HepG2 (cell line): ENCODE results near the gene SEPHS2. TPM values are rescaled to one million over a fixed set of nuclear protein-coding genes. Genes with fewer than 3 reads are reported as not detected.

ENCODE experiments used
- BRCA1 ChIP-seq: sonication (generic); formaldehyde crosslinking; IDR thresholded peaks from 2 replicates; pipeline ENCODE4 v1.4.0; 2020; ENCODE audit warnings: missing genetic modification reagents
- CAMTA2 ChIP-seq: sonication (generic); formaldehyde crosslinking; IDR thresholded peaks from 2 replicates; pipeline ENCODE4 v1.4.0; 2020; ENCODE audit warnings: mild to moderate bottlenecking, missing genetic modification reagents, borderline replicate concordance
- HMG20A ChIP-seq: IDR thresholded peaks from 2 replicates; pipeline ENCODE4 v1.6.1; 2016; ENCODE audit warnings: borderline replicate concordance
- HNF4A ChIP-seq: sonication (generic); formaldehyde crosslinking; IDR thresholded peaks from 2 replicates; pipeline ENCODE4 v1.4.0; 2020; ENCODE audit warnings: missing genetic modification reagents
- KAT8 ChIP-seq: IDR thresholded peaks from 2 replicates; pipeline ENCODE4 v1.6.1; 2016; ENCODE audit warnings: missing genetic modification reagents, missing compliant biosample characterization
- MED8 ChIP-seq: sonication (generic); formaldehyde crosslinking; IDR thresholded peaks from 2 replicates; pipeline ENCODE4 v1.8.1; 2023; ENCODE audit warnings: mild to moderate bottlenecking, missing genetic modification reagents; ENCODE audit not compliant: insufficient replicate concordance
- MTA1 ChIP-seq: sonication (generic); formaldehyde crosslinking; IDR thresholded peaks from 2 replicates; pipeline ENCODE4 v1.4.0; 2020; ENCODE audit warnings: missing genetic modification reagents, mild to moderate bottlenecking, borderline replicate concordance
- MXD4 ChIP-seq: IDR thresholded peaks from 2 replicates; pipeline ENCODE4 v1.6.1; 2016; ENCODE audit warnings: mild to moderate bottlenecking, missing biosample characterization, missing genetic modification reagents
- MZF1 ChIP-seq: sonication (generic); formaldehyde crosslinking; IDR thresholded peaks from 2 replicates; pipeline ENCODE4 v1.8.1; 2023; ENCODE audit warnings: mild to moderate bottlenecking, missing genetic modification reagents, borderline replicate concordance
- ONECUT2 ChIP-seq: sonication (generic); formaldehyde crosslinking; IDR thresholded peaks from 2 replicates; pipeline ENCODE4 v1.4.0; 2020; ENCODE audit warnings: missing genetic modification reagents
- REXO4 ChIP-seq: sonication (generic); formaldehyde crosslinking; IDR thresholded peaks from 2 replicates; pipeline ENCODE4 v1.8.0; 2022; ENCODE audit warnings: missing genetic modification reagents, mild to moderate bottlenecking, borderline replicate concordance
- RFX1 ChIP-seq: fragments of 450-650 bp; IDR thresholded peaks from 2 replicates; pipeline ENCODE4 v1.6.1; 2017
- SETDB1 ChIP-seq: sonication (generic); formaldehyde crosslinking; IDR thresholded peaks from 2 replicates; pipeline ENCODE4 v1.5.1; 2020; ENCODE audit warnings: missing genetic modification reagents, mild to moderate bottlenecking, borderline replicate concordance
- ZC3H13 ChIP-seq: sonication (generic); formaldehyde crosslinking; IDR thresholded peaks from 2 replicates; pipeline ENCODE4 v1.8.1; 2023; ENCODE audit warnings: mild to moderate bottlenecking, missing genetic modification reagents, moderate library complexity
- ZNF225 ChIP-seq: sonication (generic); formaldehyde crosslinking; IDR thresholded peaks from 2 replicates; pipeline ENCODE4 v1.4.0; 2020; ENCODE audit warnings: mild to moderate bottlenecking, missing genetic modification reagents
- ZNF251 ChIP-seq: sonication (generic); formaldehyde crosslinking; IDR thresholded peaks from 2 replicates; pipeline ENCODE4 v1.9.0; 2021; ENCODE audit warnings: mild to moderate bottlenecking, missing genetic modification reagents
- ZNF263 ChIP-seq: sonication (generic); formaldehyde crosslinking; IDR thresholded peaks from 2 replicates; pipeline ENCODE4 v1.4.0; 2020; ENCODE audit warnings: missing genetic modification reagents
- ZNF335 ChIP-seq: sonication (generic); formaldehyde crosslinking; IDR thresholded peaks from 2 replicates; pipeline ENCODE4 v1.4.0; 2020; ENCODE audit warnings: missing genetic modification reagents
- ZNF34 ChIP-seq: sonication (generic); formaldehyde crosslinking; IDR thresholded peaks from 2 replicates; pipeline ENCODE4 v1.4.0; 2020; ENCODE audit warnings: mild to moderate bottlenecking, missing genetic modification reagents, borderline replicate concordance
- ZNF589 ChIP-seq: sonication (generic); formaldehyde crosslinking; conservative IDR thresholded peaks from 2 replicates; pipeline ENCODE4 v1.8.0; 2022; ENCODE audit warnings: mild to moderate bottlenecking, moderate library complexity, missing genetic modification reagents
- ZNF616 ChIP-seq: sonication (generic); formaldehyde crosslinking; IDR thresholded peaks from 2 replicates; pipeline ENCODE4 v1.5.0; 2020; ENCODE audit warnings: low read depth, mild to moderate bottlenecking, missing genetic modification reagents
- ZZZ3 ChIP-seq: sonication (generic); formaldehyde crosslinking; IDR thresholded peaks from 2 replicates; pipeline ENCODE4 v1.4.0; 2020; ENCODE audit warnings: missing genetic modification reagents, mild to moderate bottlenecking, borderline replicate concordance
- polyA plus RNA-seq, 8 experiments: library from polyadenylated mRNA; depleted of rRNA in 3 of 8; stranded (reverse) in 7 of 8; unstranded in 1 of 8; fragments of >200 nt; fragmentation: Illumina TruSeq in 4 of 8; extraction: Trizol in 4 of 8; gene quantifications; 2 replicates each; pipeline versions ENCODE4 v1.2.1 to v1.2.3, GENCODE V29; 2011 to 2016; ENCODE audit warnings: low read depth in 4 of 8, missing spikeins in 1 of 8, mixed read lengths in 1 of 8; ENCODE audit not compliant: insufficient read depth in 1 of 8
- total RNA-seq, 5 experiments: library from RNA; depleted of rRNA; stranded (reverse); fragments of >200 nt; fragmentation: Illumina TruSeq; extraction: Trizol; gene quantifications; 2 replicates each; pipeline ENCODE4 v1.2.3, GENCODE V29; 2016; ENCODE audit warnings: low read depth in 1 of 5
- TF ChIP-seq, protein P1 (sequence below): sonication (generic); formaldehyde crosslinking; IDR thresholded peaks from 2 replicates; pipeline ENCODE4 v1.4.0; 2020; ENCODE audit warnings: missing genetic modification reagents
- TF ChIP-seq, protein P2 (sequence below): sonication (generic); formaldehyde crosslinking; IDR thresholded peaks from 2 replicates; pipeline ENCODE4; 2020; ENCODE audit warnings: missing genetic modification reagents, mild to moderate bottlenecking, borderline replicate concordance
- TF ChIP-seq, protein P3 (sequence below): sonication (generic); IDR thresholded peaks from 2 replicates; pipeline ENCODE4 v1.6.1; 2016; ENCODE audit warnings: low read depth, borderline replicate concordance

Gene SEPHS2
- total and polyA plus RNA-seq, 2 of the 13 experiments (the other 11 are each of a cell fraction or from before 2014, with no cell fraction given), result 20.7 to 127 TPM

DNA sequence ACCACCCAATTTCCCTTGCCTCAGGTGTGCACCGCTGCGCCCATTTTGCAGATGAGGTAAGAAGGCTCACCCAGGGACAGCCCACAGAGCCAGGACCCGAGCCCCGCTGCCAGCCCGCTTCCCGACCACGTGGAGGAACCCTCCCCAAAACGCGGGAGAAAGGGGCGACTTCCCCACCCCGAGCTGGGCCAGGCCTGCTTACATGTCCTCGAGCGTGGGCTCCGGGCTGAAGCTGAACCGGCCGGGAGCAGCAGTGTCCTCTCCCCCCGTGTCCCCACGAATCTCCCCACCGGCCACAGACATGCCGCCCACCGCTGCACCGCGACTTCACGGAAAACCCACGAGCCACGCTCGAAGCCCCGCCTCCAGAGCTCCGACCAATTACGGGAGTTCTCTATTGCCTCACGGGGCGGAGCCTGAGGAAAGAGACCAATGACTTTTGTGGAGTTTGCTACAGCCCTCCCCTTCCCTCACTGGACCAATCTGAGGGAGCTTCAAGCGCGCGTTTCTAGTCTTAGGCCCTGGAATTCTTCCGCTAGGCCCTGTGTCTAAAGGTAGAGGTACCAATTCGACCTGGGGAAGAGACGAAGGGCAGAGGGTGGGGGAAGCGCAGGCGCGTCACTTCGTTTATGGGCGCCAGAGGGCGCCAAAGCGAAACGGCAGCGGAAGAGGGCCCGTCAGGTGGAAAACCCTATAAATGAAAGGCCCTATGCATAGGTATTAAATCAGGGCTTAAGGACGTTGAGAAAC, 15.8 kb downstream of the SEPHS2 start, which contains the start of gene DCTPP1 (continued):
- TF ChIP-seq, protein P1, sequence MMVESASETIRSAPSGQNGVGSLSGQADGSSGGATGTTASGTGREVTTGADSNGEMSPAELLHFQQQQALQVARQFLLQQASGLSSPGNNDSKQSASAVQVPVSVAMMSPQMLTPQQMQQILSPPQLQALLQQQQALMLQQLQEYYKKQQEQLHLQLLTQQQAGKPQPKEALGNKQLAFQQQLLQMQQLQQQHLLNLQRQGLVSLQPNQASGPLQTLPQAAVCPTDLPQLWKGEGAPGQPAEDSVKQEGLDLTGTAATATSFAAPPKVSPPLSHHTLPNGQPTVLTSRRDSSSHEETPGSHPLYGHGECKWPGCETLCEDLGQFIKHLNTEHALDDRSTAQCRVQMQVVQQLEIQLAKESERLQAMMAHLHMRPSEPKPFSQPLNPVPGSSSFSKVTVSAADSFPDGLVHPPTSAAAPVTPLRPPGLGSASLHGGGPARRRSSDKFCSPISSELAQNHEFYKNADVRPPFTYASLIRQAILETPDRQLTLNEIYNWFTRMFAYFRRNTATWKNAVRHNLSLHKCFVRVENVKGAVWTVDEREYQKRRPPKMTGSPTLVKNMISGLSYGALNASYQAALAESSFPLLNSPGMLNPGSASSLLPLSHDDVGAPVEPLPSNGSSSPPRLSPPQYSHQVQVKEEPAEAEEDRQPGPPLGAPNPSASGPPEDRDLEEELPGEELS (CRISPR knock-in tag), result peak; percentile 72
- TF ChIP-seq BRCA1 (CRISPR knock-in tag) (peak; percentile 20; the same call in 1 of the 2 replicates), ZC3H13 (peak; percentile 82; the same call in 1 of the 2 replicates), ZNF616 (0 out of 2 replicates have a peak, but pooled peaks have one; percentile 58), ZNF589 (peak; percentile 84; the same call in 1 of the 2 replicates), ZNF225 (CRISPR knock-in tag) (peak; percentile 41; the same call in 1 of the 2 replicates), HNF4A (no peak; the same call in 1 of the 2 replicates), HMG20A (CRISPR knock-in tag) (no peak), KAT8 (CRISPR knock-in tag) (peak; percentile 95), ZNF263 (CRISPR knock-in tag) (peak; percentile 37; the same call in 1 of the 2 replicates), RFX1 (no peak), ZNF335 (CRISPR knock-in tag) (peak; percentile 83; the same call in 1 of the 2 replicates), MTA1 (CRISPR knock-in tag) (peak; percentile 82), CAMTA2 (CRISPR knock-in tag) (no peak; the same call in 1 of the 2 replicates), MED8 (CRISPR knock-in tag) (peak; percentile 30), ZZZ3 (CRISPR knock-in tag) (peak; percentile 82), MXD4 (CRISPR knock-in tag) (peak; percentile 82), ZNF34 (CRISPR knock-in tag) (0 out of 2 replicates have a peak, but pooled peaks have one; percentile 64), ZNF251 (CRISPR knock-in tag) (peak; percentile 96; the same call in 1 of the 2 replicates), ONECUT2 (CRISPR knock-in tag) (no peak; the same call in 1 of the 2 replicates), MZF1 (CRISPR knock-in tag) (no peak), SETDB1 (CRISPR knock-in tag) (no peak), REXO4 (no peak)
- TF ChIP-seq, protein P2, sequence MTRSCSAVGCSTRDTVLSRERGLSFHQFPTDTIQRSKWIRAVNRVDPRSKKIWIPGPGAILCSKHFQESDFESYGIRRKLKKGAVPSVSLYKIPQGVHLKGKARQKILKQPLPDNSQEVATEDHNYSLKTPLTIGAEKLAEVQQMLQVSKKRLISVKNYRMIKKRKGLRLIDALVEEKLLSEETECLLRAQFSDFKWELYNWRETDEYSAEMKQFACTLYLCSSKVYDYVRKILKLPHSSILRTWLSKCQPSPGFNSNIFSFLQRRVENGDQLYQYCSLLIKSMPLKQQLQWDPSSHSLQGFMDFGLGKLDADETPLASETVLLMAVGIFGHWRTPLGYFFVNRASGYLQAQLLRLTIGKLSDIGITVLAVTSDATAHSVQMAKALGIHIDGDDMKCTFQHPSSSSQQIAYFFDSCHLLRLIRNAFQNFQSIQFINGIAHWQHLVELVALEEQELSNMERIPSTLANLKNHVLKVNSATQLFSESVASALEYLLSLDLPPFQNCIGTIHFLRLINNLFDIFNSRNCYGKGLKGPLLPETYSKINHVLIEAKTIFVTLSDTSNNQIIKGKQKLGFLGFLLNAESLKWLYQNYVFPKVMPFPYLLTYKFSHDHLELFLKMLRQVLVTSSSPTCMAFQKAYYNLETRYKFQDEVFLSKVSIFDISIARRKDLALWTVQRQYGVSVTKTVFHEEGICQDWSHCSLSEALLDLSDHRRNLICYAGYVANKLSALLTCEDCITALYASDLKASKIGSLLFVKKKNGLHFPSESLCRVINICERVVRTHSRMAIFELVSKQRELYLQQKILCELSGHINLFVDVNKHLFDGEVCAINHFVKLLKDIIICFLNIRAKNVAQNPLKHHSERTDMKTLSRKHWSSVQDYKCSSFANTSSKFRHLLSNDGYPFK (CRISPR knock-in tag), result no peak; the same call in none of the 2 replicates
- TF ChIP-seq, protein P3, sequence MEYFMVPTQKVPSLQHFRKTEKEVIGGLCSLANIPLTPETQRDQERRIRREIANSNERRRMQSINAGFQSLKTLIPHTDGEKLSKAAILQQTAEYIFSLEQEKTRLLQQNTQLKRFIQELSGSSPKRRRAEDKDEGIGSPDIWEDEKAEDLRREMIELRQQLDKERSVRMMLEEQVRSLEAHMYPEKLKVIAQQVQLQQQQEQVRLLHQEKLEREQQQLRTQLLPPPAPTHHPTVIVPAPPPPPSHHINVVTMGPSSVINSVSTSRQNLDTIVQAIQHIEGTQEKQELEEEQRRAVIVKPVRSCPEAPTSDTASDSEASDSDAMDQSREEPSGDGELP, result no peak
